ENCODE results near the gene CGB1. TPM values are rescaled to one million over a fixed set of nuclear protein-coding genes. Genes with fewer than 3 reads are reported as not detected.
A peak's percentile ranks its signal among the peaks of the same experiment; 100 is the strongest.
"Not testable (repeated sequence)": the region's sequence is repeated elsewhere in the genome, so short reads cannot be mapped to it uniquely, and the experiment has no call there.

The CGB1 gene
- total RNA-seq, 2 experiments from 2014 or later: not detected

DNA sequence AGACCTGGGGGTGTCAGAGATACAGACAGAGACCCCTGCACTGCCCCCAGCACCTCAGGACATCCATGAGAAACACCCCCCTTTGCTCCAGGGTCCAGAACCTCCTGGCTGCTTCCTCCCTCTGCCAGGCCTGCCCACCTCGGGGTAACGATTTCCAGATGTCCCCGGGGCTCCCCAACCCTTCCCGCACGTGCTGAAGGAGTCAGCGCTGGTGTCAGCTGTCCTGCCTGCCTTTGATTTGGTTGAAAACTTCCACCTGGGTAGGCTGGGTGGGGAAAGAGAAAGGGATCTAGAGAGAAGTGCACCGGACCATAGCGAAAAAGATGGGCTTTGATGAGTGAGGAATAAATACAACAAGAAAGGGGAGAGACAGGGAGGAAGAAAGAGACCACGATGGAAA, 22.4 kb upstream of the CGB1 start:
- Histone ChIP-seq H3K27ac (ENCODE audit: low read depth, low read length, poor library complexity, severe bottlenecking) (no peak overlapping the region), H3K79me2 (ENCODE audit: insufficient read depth, low read depth, low read length) (no peaks in the 10 kb centered on the region), H3K4me1 (ENCODE audit: insufficient read depth, low read length, poor library complexity, severe bottlenecking) (no peaks in the 10 kb centered on the region), H3K9me3 (ENCODE audit: low read length) (no peaks in the 10 kb centered on the region), H3K36me3 (ENCODE audit: insufficient read depth, low read length) (no peaks in the 10 kb centered on the region), H2AFZ (ENCODE audit: low read length) (no peak overlapping the region), H3K4me3 (ENCODE audit: low read depth, low read length, poor library complexity, severe bottlenecking) (no peak overlapping the region), H3K9me2 (ENCODE audit: insufficient read depth, low read length) (no peaks in the 10 kb centered on the region), H4K20me1 (ENCODE audit: insufficient read depth, low read length) (no peaks in the 10 kb centered on the region), H3K4me2 (ENCODE audit: low read length) (no peak overlapping the region)
- no TSS peak for BruUV-seq (replicated peaks)
- ChIA-PET POLR2A (no interaction called here), CTCF (ENCODE audit: unreplicated experiment) (interaction anchor here (0.6 kb wide), 1 partner anchor 233 kb away, joined by 3 read pairs; no protein-coding TSS in a partner anchor)
- TF ChIP-seq EZH2phosphoT487 (IDR thresholded peaks at IDR 0.05; ENCODE audit: borderline replicate concordance, low read depth, low read length): no peak
- TF ChIP-seq, protein P1, sequence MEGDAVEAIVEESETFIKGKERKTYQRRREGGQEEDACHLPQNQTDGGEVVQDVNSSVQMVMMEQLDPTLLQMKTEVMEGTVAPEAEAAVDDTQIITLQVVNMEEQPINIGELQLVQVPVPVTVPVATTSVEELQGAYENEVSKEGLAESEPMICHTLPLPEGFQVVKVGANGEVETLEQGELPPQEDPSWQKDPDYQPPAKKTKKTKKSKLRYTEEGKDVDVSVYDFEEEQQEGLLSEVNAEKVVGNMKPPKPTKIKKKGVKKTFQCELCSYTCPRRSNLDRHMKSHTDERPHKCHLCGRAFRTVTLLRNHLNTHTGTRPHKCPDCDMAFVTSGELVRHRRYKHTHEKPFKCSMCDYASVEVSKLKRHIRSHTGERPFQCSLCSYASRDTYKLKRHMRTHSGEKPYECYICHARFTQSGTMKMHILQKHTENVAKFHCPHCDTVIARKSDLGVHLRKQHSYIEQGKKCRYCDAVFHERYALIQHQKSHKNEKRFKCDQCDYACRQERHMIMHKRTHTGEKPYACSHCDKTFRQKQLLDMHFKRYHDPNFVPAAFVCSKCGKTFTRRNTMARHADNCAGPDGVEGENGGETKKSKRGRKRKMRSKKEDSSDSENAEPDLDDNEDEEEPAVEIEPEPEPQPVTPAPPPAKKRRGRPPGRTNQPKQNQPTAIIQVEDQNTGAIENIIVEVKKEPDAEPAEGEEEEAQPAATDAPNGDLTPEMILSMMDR (conservative IDR thresholded peaks at IDR 0.05; ENCODE audit: low read length): no peak
- DNase-seq (ENCODE audit: low spot score): no peak
- intact Hi-C loops (cut with micrococcal nuclease; ENCODE audit: unreplicated experiment): no loop called here

DNA sequence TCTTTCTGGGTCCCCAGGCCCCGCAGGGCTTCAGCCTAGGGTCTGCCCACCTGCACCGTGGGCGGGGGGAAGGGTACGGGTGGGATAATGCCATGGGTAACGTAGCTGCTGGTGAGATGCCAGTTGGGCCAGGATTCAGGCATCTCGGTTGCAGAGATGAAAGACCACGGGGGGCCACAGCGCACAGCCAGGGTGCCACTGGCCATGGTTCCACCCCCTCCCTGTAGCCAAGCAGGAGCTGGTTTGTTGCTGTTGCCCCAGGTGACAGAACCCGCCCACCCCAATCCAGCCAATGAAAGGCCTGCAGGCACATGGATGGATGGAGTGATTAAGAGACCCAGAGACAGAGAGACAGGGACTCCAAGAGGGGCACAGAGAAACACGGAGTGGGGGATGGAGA, 21.9 kb upstream of the CGB1 start:
- no peaks in the 10 kb centered on the region for H3K36me3 ChIP-seq (ENCODE audit: insufficient read depth, low read length)
- H4K20me1 ChIP-seq (ENCODE audit: insufficient read depth, low read length): no peaks in the 10 kb centered on the region
- BruUV-seq (replicated peaks): no TSS peak
- no peak overlapping the region for H3K4me2 ChIP-seq (ENCODE audit: low read length)
- ChIA-PET POLR2A (no interaction called here), CTCF (ENCODE audit: unreplicated experiment) (interaction anchor here (0.6 kb wide), 1 partner anchor 234 kb away, joined by 3 read pairs; no protein-coding TSS in a partner anchor)
- no peaks in the 10 kb centered on the region for H3K4me1 ChIP-seq (ENCODE audit: insufficient read depth, low read length, poor library complexity, severe bottlenecking)
- no peak for TF ChIP-seq EZH2phosphoT487 (IDR thresholded peaks at IDR 0.05; ENCODE audit: borderline replicate concordance, low read depth, low read length)
- TF ChIP-seq, protein P1 (conservative IDR thresholded peaks at IDR 0.05; ENCODE audit: low read length): no peak
- H2AFZ ChIP-seq (ENCODE audit: low read length): no peak overlapping the region
- H3K4me3 ChIP-seq (ENCODE audit: low read depth, low read length, poor library complexity, severe bottlenecking): no peak overlapping the region
- intact Hi-C loops (cut with micrococcal nuclease; ENCODE audit: unreplicated experiment): no loop called here
- peak; percentile 13 for DNase-seq (ENCODE audit: low spot score)
- no peaks in the 10 kb centered on the region for H3K9me2 ChIP-seq (ENCODE audit: insufficient read depth, low read length)
- no peaks in the 10 kb centered on the region for H3K79me2 ChIP-seq (ENCODE audit: insufficient read depth, low read depth, low read length)
- H3K27ac ChIP-seq (ENCODE audit: low read depth, low read length, poor library complexity, severe bottlenecking): no peak overlapping the region
- H3K9me3 ChIP-seq (ENCODE audit: low read length): no peaks in the 10 kb centered on the region

GRCh38 chr19:49057636-49058234, 21.0 kb upstream of the CGB1 start, which contains the start of gene CGB7:
TSS of gene CGB7 (minus strand) at chr19:49057749. CDS start at chr19:49055375, 2,374 bp downstream.
- DNase-seq (ENCODE audit: low spot score): no peak
- intact Hi-C loops (cut with micrococcal nuclease; ENCODE audit: unreplicated experiment): no loop called here
- Histone ChIP-seq H3K36me3 (ENCODE audit: insufficient read depth, low read length) (no peaks in the 10 kb centered on the region), H4K20me1 (ENCODE audit: insufficient read depth, low read length) (no peaks in the 10 kb centered on the region), H3K4me3 (ENCODE audit: low read depth, low read length, poor library complexity, severe bottlenecking) (no peak within 1 kb of the TSS), H3K9me2 (ENCODE audit: insufficient read depth, low read length) (no peaks in the 10 kb centered on the region), H2AFZ (ENCODE audit: low read length) (no peak within 1 kb of the TSS), H3K9me3 (ENCODE audit: low read length) (no peaks in the 10 kb centered on the region), H3K4me1 (ENCODE audit: insufficient read depth, low read length, poor library complexity, severe bottlenecking) (no peaks in the 10 kb centered on the region), H3K79me2 (ENCODE audit: insufficient read depth, low read depth, low read length) (no peaks in the 10 kb centered on the region), H3K4me2 (ENCODE audit: low read length) (peak within 1 kb of the TSS; percentile 16; the same call in 1 of the 2 replicates), H3K27ac (ENCODE audit: low read depth, low read length, poor library complexity, severe bottlenecking) (no peak within 1 kb of the TSS)
- no TSS peak for BruUV-seq (replicated peaks)
- POLR2A ChIA-PET: interaction anchor here (0.5 kb wide), 1 partner anchor 553 kb away, joined by 3 read pairs; no protein-coding TSS in a partner anchor
- CTCF ChIA-PET (ENCODE audit: unreplicated experiment): no interaction called here
- TF ChIP-seq, protein P1 (conservative IDR thresholded peaks at IDR 0.05; ENCODE audit: low read length): no peak
- TF ChIP-seq EZH2phosphoT487 (IDR thresholded peaks at IDR 0.05; ENCODE audit: borderline replicate concordance, low read depth, low read length): no peak

DNA sequence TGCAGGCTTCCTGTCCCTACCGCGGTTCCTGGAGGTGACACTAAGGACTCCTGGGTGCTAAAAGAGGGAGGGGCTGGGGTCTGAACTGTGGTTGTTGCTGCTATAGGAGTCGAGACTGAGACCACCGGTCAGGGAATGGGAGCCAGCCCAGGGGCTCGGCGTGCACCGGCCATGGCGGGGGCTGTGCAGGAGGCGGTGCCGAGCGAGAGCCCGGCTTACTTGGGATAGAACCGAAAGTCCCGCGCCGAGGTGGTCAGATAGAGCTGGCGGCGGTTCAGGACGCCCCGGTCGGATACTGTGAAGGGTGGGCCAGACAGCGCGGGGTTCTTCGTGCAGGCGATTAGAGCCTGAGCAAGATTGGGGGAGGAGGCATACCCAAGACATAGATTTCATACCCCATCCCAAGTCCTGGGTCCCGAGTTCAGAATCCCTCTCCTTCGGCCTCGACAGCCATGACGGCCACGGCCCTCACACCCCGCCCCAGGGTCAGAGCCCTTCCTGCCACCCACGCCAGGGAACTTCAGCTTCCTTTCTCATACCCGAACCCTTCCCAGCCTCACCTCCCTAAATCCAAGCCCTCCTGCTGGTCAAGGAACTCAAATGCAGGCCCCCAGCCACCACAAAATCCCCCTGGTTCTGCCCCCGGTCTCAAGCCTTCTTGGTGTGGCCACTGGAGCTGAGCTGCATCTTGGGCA, 20.4 kb upstream of the CGB1 start:
- H3K4me2 ChIP-seq (ENCODE audit: low read length); H3K9me3 ChIP-seq (ENCODE audit: low read length); H4K20me1 ChIP-seq (ENCODE audit: insufficient read depth, low read length); H3K4me1 ChIP-seq (ENCODE audit: insufficient read depth, low read length, poor library complexity, severe bottlenecking); H3K27ac ChIP-seq (ENCODE audit: low read depth, low read length, poor library complexity, severe bottlenecking); H3K79me2 ChIP-seq (ENCODE audit: insufficient read depth, low read depth, low read length); intact Hi-C loops (cut with micrococcal nuclease; ENCODE audit: unreplicated experiment); CTCF ChIA-PET (ENCODE audit: unreplicated experiment); DNase-seq (ENCODE audit: low spot score); H2AFZ ChIP-seq (ENCODE audit: low read length); BruUV-seq (replicated peaks); H3K9me2 ChIP-seq (ENCODE audit: insufficient read depth, low read length); H3K36me3 ChIP-seq (ENCODE audit: insufficient read depth, low read length); H3K4me3 ChIP-seq (ENCODE audit: low read depth, low read length, poor library complexity, severe bottlenecking): not testable (repeated sequence)
- POLR2A ChIA-PET: interaction anchor here (0.5 kb wide), 1 partner anchor 553 kb away, joined by 3 read pairs; no protein-coding TSS in a partner anchor

Data from OCI-LY7 (cell line).